GM19397 (cell line): ENCODE data around the gene PAIP2B.

ENCODE experiments used
- ATAC-seq: cut with Tn5 transposase; IDR thresholded peaks from one replicate; pipeline ENCODE4 v1.9.1; 2021; ENCODE audit warnings: mild to moderate bottlenecking, moderate library complexity; ENCODE audit not compliant: unreplicated experiment

Gene PAIP2B

GRCh38 chr2:71154798-71155197 is 72.1 kb downstream of the PAIP2B start:
- no peak for ATAC-seq

DNA sequence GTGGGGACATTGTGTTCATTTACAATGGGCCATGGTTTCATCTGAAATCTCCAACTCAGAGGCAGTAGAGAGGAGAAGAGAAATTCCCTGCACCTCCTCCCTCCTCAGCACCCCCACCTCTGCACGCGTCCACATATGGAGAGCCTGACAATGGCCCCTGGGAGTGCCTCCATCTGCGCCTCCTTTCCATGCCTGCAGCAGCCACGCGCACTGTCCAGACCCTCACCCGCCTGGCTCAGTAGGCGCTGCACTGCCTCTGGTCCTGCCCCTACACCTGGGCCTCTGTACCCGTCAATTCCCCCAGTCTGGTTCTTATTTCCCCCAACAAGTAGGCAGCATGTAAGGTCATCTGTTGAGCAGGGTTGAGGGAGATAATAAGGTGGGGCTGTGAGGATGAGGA is 72.6 kb downstream of the PAIP2B start:
- no peak for ATAC-seq

DNA sequence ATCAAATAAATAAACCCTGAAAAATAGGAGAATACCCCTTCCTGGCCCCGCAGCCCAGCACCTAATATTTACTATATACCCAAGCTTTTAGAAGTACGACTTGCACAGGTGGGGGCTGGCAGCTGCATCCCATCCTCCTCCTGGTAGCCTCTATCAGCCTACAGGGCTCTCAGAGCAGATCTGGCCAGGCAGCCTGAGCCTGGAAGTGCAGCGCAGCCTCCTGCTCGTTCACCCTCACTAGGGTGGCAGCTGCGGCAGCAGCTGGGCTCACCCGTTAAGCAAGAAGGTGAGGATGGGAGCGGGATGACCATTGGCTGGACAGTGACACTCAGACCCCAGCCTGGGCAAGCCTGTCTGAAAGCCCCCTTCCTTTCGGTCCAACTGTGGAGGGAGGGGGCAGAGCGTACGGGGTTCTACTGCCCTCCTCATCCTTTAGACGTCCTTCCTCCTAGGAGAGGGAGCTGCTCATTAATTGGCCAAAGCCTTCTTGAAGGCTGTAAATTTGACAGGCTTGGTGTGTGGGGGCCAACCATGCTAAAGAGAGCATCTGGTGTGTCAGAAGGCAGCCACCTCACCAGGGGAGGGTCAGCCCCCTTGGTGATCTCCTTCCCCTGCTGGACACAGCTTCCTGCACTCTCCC is 73.2 kb downstream of the PAIP2B start:
- ATAC-seq = no peak

GRCh38 chr2:71151620-71152019 is 75.3 kb downstream of the PAIP2B start:
- ATAC-seq = no peak

DNA sequence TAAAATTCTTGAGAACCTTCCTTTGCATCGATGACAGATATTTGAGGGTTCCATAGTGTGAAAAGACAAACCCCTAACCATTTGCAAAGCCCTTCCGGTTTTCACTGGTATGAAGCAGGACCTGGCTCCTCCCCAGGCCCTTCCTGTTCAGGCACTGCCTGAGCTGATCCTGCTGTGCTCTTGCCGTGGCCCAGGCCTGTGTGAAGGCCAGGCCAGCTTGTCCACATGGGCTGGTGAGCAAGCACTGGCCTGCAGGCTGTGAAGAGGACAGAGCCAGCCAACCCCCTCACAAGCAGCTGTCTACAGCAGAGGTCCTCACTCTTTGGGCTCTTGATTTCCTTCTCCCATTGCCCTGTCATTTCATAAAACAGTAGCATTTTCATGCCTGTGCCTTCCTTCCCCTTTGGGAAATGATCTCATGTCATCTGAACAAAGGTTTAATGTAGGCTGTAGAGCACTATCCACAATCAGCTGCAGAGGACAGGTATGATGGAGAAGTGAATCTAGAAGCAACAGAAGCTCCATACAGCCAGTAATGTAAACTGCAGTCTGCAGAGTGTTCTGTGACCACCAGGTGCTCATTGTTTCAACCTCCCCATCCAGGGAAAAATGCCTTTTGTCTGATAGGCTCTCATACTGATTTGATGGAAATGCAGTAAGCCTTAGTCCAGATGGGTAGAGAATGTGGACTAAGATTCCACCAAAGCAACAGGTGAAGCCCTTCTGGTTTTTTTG is 76.7 kb downstream of the PAIP2B start:
- no peak for ATAC-seq

GRCh38 chr2:71148506-71149063 is 78.3 kb downstream of the PAIP2B start:
- no peak for ATAC-seq

DNA sequence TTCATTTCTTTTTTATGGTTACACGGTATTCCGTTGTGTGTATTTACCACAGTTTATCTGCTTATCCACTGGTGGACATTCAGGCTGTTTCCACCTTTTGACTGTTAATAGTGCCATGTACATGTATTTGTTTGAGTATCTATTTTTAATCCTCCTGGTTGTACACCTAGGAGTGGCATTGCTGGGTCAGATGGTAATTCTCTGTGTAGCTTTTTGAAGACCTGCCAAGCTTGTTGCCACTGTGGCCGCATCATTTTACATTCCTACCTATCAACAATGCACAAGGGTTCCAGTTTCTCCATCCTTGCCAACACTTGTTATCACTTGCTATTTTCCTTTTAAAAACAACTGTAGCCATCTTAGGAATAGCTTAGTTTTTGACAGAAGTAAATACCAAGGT is 83.1 kb downstream of the PAIP2B start:
- ATAC-seq = no peak

GRCh38 chr2:71136174-71136573 is 90.7 kb downstream of the PAIP2B start:
- ATAC-seq = no peak

DNA sequence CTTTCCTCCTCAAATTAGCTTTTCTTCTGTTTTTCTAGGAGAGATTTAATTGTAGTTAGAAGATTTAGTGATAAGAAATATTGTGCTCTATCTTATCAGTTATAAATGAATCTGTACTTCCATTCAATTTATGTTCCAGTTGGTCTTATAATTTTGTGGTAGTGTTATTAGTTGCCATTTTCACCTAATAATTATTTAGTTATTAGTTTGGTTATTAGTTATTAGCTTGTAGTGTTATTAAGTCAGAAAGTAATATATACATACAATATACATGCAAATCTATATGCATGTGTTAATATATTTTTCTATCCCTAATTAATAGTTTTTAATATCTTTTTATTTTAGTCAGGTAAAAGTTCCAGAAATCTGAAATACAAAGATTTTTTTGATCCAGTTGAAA is 93.3 kb downstream of the PAIP2B start:
- ATAC-seq = no peak
